H1 (cell line): ENCODE results near the gene SLIT3. TPM values are rescaled to one million over a fixed set of nuclear protein-coding genes. Genes with fewer than 3 reads are reported as not detected.

ENCODE experiments used
- CTCF ChIA-PET: fragments of 300-600 bp; sonication (Branson Sonifier 250); formaldehyde crosslinking; loops from one replicate; lab custom pipeline; 2021; ENCODE audit not compliant: partially characterized antibody; lab: Charles Lee
- POLR2A ChIA-PET: fragments of 300-600 bp; sonication (Branson Sonifier 250); formaldehyde crosslinking; loops from one replicate; lab custom pipeline; 2021; ENCODE audit warnings: inconsistent platforms; ENCODE audit not compliant: partially characterized antibody; lab: Charles Lee
- DNase-seq, 2 experiments: peaks; one replicate each; pipeline versions ENCODE4 v3.0.0 to v3.0.0-alpha.2; 2010 to 2022; ENCODE audit warnings: low spot score in 2 of 2, low read depth in 1 of 2, mixed read lengths in 1 of 2
- FAIRE-seq: peaks from 2 replicates; lab custom pipeline; 2011; peaks lifted over from hg19 to GRCh38; lab: Jason Lieb, UNC
- H2AFZ ChIP-seq: 2 replicates; pipeline ENCODE4 v1.8.1; 2012; ENCODE audit warnings: low read length, inconsistent platforms
- H2AK5ac ChIP-seq: 2 replicates; pipeline ENCODE4 v1.6.1; 2013; ENCODE audit warnings: low read depth, low read length
- H2BK120ac ChIP-seq: replicated peaks from 2 replicates; pipeline ENCODE3; 2013; ENCODE audit warnings: low read depth, low read length, inconsistent platforms
- H2BK12ac ChIP-seq: 2 replicates; pipeline ENCODE4 v1.6.1; 2013; ENCODE audit warnings: low read depth, low read length
- H2BK15ac ChIP-seq: 2 replicates; pipeline ENCODE4 v1.6.1; 2013; ENCODE audit warnings: low read length
- H2BK20ac ChIP-seq: 2 replicates; pipeline ENCODE4 v1.6.1; 2013; ENCODE audit warnings: low read length
- H2BK5ac ChIP-seq: 2 replicates; pipeline ENCODE4 v1.6.1; 2013; ENCODE audit warnings: low read depth, low read length
- H3K14ac ChIP-seq: 2 replicates; pipeline ENCODE4 v1.6.1; 2013; ENCODE audit warnings: inconsistent platforms; ENCODE audit not compliant: insufficient read length
- H3K18ac ChIP-seq: 2 replicates; pipeline ENCODE4 v1.6.1; 2013; ENCODE audit warnings: low read length; ENCODE audit errors: extremely low read depth
- H3K23ac ChIP-seq: 2 replicates; pipeline ENCODE4 v1.6.1; 2013; ENCODE audit warnings: inconsistent platforms; ENCODE audit not compliant: insufficient read length
- H3K23me2 ChIP-seq: 2 replicates; pipeline ENCODE4 v1.6.1; 2013; ENCODE audit warnings: low read depth, low read length
- H3K27ac ChIP-seq: 2 replicates; pipeline ENCODE4 v1.6.1; 2011; ENCODE audit warnings: low read depth, low read length, inconsistent platforms
- H3K27me3 ChIP-seq, 4 experiments: replicated peaks in 1 of 4; 1 replicate in 1 of 4; 2 replicates in 3 of 4; pipeline versions ENCODE4 v1.6.1 to v1.8.1; 2011 to 2013; ENCODE audit warnings: low read length in 3 of 4, mild to moderate bottlenecking in 3 of 4, inconsistent platforms in 2 of 4, mixed read lengths in 2 of 4, moderate library complexity in 1 of 4; ENCODE audit not compliant: control insufficient read depth in 3 of 4, insufficient read depth in 3 of 4; ENCODE audit errors: extremely low read depth in 1 of 4
- H3K36me3 ChIP-seq, 4 experiments: 2 replicates each; pipeline versions ENCODE4 v1.6.1 to v1.8.1; 2011 to 2013; ENCODE audit warnings: mild to moderate bottlenecking in 4 of 4, low read length in 3 of 4, moderate library complexity in 2 of 4, control low read depth in 1 of 4, inconsistent platforms in 1 of 4; ENCODE audit not compliant: insufficient read depth in 4 of 4, control insufficient read depth in 2 of 4
- H3K4ac ChIP-seq: replicated peaks from 2 replicates; pipeline ENCODE3; 2013; ENCODE audit warnings: low read length, low read depth, mixed read lengths, inconsistent platforms; ENCODE audit not compliant: insufficient read length
- H3K4me1 ChIP-seq, 4 experiments: replicated peaks in 1 of 4; 1 replicate in 1 of 4; 2 replicates in 3 of 4; pipeline versions ENCODE4 v1.6.1 to v1.8.1; 2011 to 2013; ENCODE audit warnings: low read length in 3 of 4, inconsistent platforms in 2 of 4, mixed read lengths in 1 of 4; ENCODE audit not compliant: insufficient read depth in 4 of 4, control insufficient read depth in 3 of 4
- H3K4me2 ChIP-seq, 2 experiments: 2 replicates each; pipeline versions ENCODE4 v1.6.1 to v1.8.1; 2011 to 2013; ENCODE audit warnings: low read depth in 2 of 2, low read length in 2 of 2, control low read depth in 1 of 2, inconsistent platforms in 1 of 2, mild to moderate bottlenecking in 1 of 2; ENCODE audit not compliant: insufficient read depth in 1 of 2
- H3K4me3 ChIP-seq, 4 experiments: fragments of 200-600, 300-600 bp in 1 of 4; sonication (generic), shearing (Covaris generic), sonication (Bioruptor Twin) in 1 of 4; 2 replicates each; pipeline versions ENCODE4 v1.5.1 to v1.8.1; 2011 to 2016; ENCODE audit warnings: low read length in 4 of 4, low read depth in 3 of 4, control low read depth in 2 of 4, inconsistent platforms in 2 of 4, mild to moderate bottlenecking in 2 of 4, mixed read lengths in 1 of 4, moderate library complexity in 1 of 4; ENCODE audit not compliant: insufficient read depth in 2 of 4; ENCODE audit errors: extremely low read depth in 1 of 4
- H3K56ac ChIP-seq: replicated peaks from 2 replicates; pipeline ENCODE3; 2013; ENCODE audit warnings: low read depth, mild to moderate bottlenecking, mixed read lengths, low read length, inconsistent platforms; ENCODE audit not compliant: insufficient read length
- H3K79me1 ChIP-seq: 2 replicates; pipeline ENCODE4 v1.6.1; 2013; ENCODE audit warnings: low read depth, low read length, control low read depth
- H3K79me2 ChIP-seq, 2 experiments: 2 replicates each; pipeline versions ENCODE4 v1.6.1 to v1.8.1; 2012 to 2013; ENCODE audit warnings: low read length in 2 of 2, mild to moderate bottlenecking in 2 of 2, inconsistent platforms in 1 of 2; ENCODE audit not compliant: insufficient read depth in 2 of 2, control insufficient read depth in 1 of 2
- H3K9ac ChIP-seq, 4 experiments: replicated peaks in 1 of 4; 1 replicate in 1 of 4; 2 replicates in 3 of 4; pipeline versions ENCODE4 v1.6.1 to v1.8.1; 2011 to 2013; ENCODE audit warnings: low read depth in 3 of 4, low read length in 3 of 4, control low read depth in 2 of 4, mild to moderate bottlenecking in 2 of 4, moderate library complexity in 2 of 4, inconsistent platforms in 1 of 4; ENCODE audit errors: extremely low read depth in 1 of 4
- H3K9me3 ChIP-seq, 2 experiments: 2 replicates each; pipeline versions ENCODE4 v1.6.1 to v1.8.1; 2012 to 2013; ENCODE audit warnings: mild to moderate bottlenecking in 2 of 2, moderate library complexity in 2 of 2, control low read depth in 1 of 2, inconsistent platforms in 1 of 2, low read depth in 1 of 2, low read length in 1 of 2, mixed read lengths in 1 of 2; ENCODE audit not compliant: insufficient read depth in 2 of 2
- H4K20me1 ChIP-seq, 2 experiments: replicated peaks in 1 of 2; 2 replicates each; pipeline versions ENCODE3 to v1.8.1; 2011 to 2013; ENCODE audit warnings: inconsistent platforms in 2 of 2, low read length in 2 of 2, mild to moderate bottlenecking in 1 of 2; ENCODE audit not compliant: insufficient read depth in 2 of 2, control insufficient read depth in 1 of 2
- H4K5ac ChIP-seq: 2 replicates; pipeline ENCODE4 v1.6.1; 2013; ENCODE audit warnings: low read length, low read depth, mixed read lengths, inconsistent platforms; ENCODE audit not compliant: insufficient read length
- H4K8ac ChIP-seq: 2 replicates; pipeline ENCODE4 v1.8.0; 2013; ENCODE audit warnings: mild to moderate bottlenecking, moderate library complexity, low read length, inconsistent platforms; ENCODE audit not compliant: insufficient read depth; ENCODE audit errors: extremely low read depth
- H4K91ac ChIP-seq: replicated peaks from 2 replicates; pipeline ENCODE3; 2013; ENCODE audit warnings: low read length, mixed read lengths, inconsistent platforms; ENCODE audit not compliant: insufficient read length
- CEBPB ChIP-seq: IDR thresholded peaks from 2 replicates; pipeline ENCODE4 v1.6.1; 2012; ENCODE audit warnings: low read depth, low read length
- EGR1 ChIP-seq: IDR thresholded peaks from 2 replicates; pipeline ENCODE4 v1.6.1; 2011; ENCODE audit warnings: low read depth, low read length, borderline replicate concordance
- WGBS, 2 experiments: shearing (Covaris generic) in 1 of 2; methylation state at CpG; one replicate each; pipeline versions ENCODE4 v1.1.6 to v1.1.7; 2013 to 2015; ENCODE audit warnings: low lambda C conversion rate in 2 of 2, mixed read lengths in 2 of 2, inconsistent platforms in 1 of 2, low coverage in 1 of 2, missing lambda C conversion rate in 1 of 2; ENCODE audit not compliant: insufficient replicate concordance in 2 of 2, insufficient coverage in 1 of 2, insufficient read length in 1 of 2; ENCODE audit errors: extremely low coverage in 1 of 2, missing lambda C conversion rate in 1 of 2; 5-methylcytosine and 5-hydroxymethylcytosine counted together
- polyA plus RNA-seq, 7 experiments: library from polyadenylated mRNA; depleted of rRNA in 3 of 7; stranded (reverse) in 5 of 7; unstranded in 2 of 7; fragments of >200 nt in 5 of 7; fragments of 200-250 nt in 2 of 7; gene quantifications; 1 replicate in 5 of 7; 2 replicates in 1 of 7; 4 replicates in 1 of 7; pipeline versions ENCODE4 v1.2.1 to v1.2.3, GENCODE V29; 2011 to 2013; ENCODE audit warnings: missing spikeins in 2 of 7, mixed read lengths in 2 of 7
- total RNA-seq: library from RNA; stranded (reverse); fragmentation: NEBNext Ultra II Directional; extraction: Animal tissue kit (Norgen Biotek cat#: 25700); gene quantifications from 2 replicates; pipeline ENCODE4 v1.2.1, GENCODE V29; 2021

The SLIT3 gene
- total and polyA plus RNA-seq, 2 of the 8 experiments (the other 6 are each of a cell fraction or from before 2014, with no cell fraction given): 1.1 to 1.2 TPM

DNA sequence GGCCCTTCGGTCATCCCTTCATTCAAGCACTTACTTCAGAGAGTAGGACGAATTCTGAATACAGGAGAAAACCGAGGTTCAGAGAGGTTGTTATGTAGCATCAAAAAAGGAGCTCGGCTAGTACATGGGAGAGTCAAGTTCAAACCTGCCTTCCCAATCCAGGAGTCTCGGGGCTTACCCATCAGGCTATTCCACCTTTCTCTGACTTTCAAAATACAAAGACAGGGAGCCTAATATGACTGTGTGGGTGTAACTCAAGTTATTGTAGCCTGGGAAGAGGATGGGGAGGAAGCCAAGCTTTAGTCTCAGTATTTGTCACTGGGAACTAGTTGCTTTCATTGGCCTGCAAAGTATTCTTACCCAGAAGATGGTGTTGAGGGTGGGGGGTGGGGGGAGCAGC lies 447.0 kb downstream of the SLIT3 start:
- no peaks in the 10 kb centered on the region for H3K36me3 ChIP-seq
- FAIRE-seq: no peak
- H2BK15ac ChIP-seq: no peak overlapping the region
- no peak overlapping the region for H3K23ac ChIP-seq
- no peak overlapping the region for H2AK5ac ChIP-seq
- H2BK120ac ChIP-seq: no peak overlapping the region
- no peaks in the 10 kb centered on the region for H3K79me2 ChIP-seq
- H3K27me3 ChIP-seq: no peaks in the 10 kb centered on the region
- H3K4me3 ChIP-seq: no peak overlapping the region
- H3K56ac ChIP-seq: no peak overlapping the region
- H3K18ac ChIP-seq: no peak overlapping the region
- H2BK12ac ChIP-seq: no peak overlapping the region
- ChIA-PET CTCF (interaction anchor here (0.6 to 1.0 kb wide), 3 partner anchors 39 to 93 kb away, joined by 3 to 7 read pairs (median 3); no protein-coding TSS in a partner anchor), POLR2A (no interaction called here)
- H3K4ac ChIP-seq: no peak overlapping the region
- peaks cover 0 to 2% of the 10 kb centered on the region in 2 experiments for H4K20me1 ChIP-seq
- H4K8ac ChIP-seq: no peak overlapping the region
- H3K9ac ChIP-seq: no peak overlapping the region
- no peaks in the 10 kb centered on the region; a peak in 1 of 4 replicates for H3K9me3 ChIP-seq
- no peak overlapping the region for H2BK20ac ChIP-seq
- H4K91ac ChIP-seq: no peak overlapping the region
- no peaks in the 10 kb centered on the region for H3K4me1 ChIP-seq
- H3K79me1 ChIP-seq: no peaks in the 10 kb centered on the region
- H2BK5ac ChIP-seq: no peak overlapping the region
- no peak for DNase-seq
- 84% methylated on average over 5 of the region's 5 CpGs; no CpG with 5 or more reads in 1 of the 2 experiments for WGBS, 2 experiments
- no peak overlapping the region for H4K5ac ChIP-seq
- no peak overlapping the region for H3K27ac ChIP-seq
- no peaks in the 10 kb centered on the region for H3K23me2 ChIP-seq
- H3K14ac ChIP-seq: no peak overlapping the region
- TF ChIP-seq EGR1 (no peak), CEBPB (no peak)
- H2AFZ ChIP-seq: no peak overlapping the region
- H3K4me2 ChIP-seq: no peak overlapping the region
